HG03432 (cell line): ENCODE results near the gene ERBB4.
"Not testable (repeated sequence)": the region's sequence is repeated elsewhere in the genome, so short reads cannot be mapped to it uniquely, and the experiment has no call there.

ENCODE experiments used
- ATAC-seq: cut with Tn5 transposase; IDR thresholded peaks from one replicate; pipeline ENCODE4 v1.9.1; 2021; ENCODE audit warnings: mild to moderate bottlenecking, moderate library complexity; ENCODE audit not compliant: unreplicated experiment

ERBB4 gene

DNA sequence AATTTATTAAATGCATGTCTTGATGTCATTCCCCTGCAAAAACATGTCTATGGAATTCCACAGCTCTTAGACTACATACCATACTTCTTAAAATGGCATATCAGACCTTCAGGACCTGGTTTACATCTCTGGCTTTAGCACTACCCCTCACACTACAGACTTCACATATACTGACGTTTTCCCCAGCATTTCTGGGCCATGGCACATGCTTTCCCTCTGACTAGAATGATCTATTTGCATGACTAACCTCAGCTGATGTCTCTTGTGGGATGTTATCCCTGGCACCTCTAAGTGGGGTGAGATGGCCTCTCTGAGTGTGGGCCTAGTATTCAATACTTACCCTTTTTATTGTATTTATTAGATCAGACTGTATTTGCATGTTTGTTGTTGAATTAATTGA, 381.6 kb downstream of the ERBB4 start:
- ATAC-seq: no peak

DNA sequence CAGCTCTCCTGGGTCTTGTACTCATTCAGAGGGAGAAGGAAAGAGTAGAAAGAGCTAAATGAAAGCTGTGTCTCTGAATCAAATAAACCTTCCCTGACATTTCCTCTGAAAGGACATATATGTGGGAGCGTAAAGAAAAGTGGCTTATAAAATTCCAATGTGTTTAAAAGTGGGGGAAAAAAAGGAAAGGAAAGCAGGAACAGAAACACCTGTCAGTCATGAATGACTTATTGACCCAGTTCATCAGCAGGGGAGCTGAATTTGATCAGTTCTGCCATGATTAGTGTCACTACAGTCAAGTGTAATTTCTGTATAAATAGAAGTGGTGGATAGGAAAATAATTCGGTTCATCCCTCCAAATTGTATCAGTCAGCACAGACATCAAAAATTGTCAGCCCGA, 382.5 kb downstream of the ERBB4 start:
- ATAC-seq: no peak

DNA sequence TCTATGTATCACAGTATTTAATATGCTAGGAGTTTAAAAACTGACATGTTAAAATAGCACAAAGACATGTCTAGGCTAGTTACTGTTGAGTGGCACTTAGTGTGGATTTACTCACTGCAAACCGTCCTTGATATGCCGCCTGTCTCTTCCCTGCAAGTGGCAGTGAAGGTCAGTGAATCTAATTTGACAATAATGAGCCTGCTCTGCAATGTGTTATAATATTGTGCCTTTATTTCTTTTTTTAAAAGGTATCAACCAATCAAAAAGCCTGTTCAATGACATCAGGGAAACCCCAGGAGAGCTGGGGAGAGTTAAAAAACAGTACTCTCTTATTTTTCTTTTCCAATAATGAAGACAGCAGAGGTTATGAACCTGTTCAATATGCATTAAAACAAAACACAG, 384.1 kb downstream of the ERBB4 start:
- no peak for ATAC-seq

DNA sequence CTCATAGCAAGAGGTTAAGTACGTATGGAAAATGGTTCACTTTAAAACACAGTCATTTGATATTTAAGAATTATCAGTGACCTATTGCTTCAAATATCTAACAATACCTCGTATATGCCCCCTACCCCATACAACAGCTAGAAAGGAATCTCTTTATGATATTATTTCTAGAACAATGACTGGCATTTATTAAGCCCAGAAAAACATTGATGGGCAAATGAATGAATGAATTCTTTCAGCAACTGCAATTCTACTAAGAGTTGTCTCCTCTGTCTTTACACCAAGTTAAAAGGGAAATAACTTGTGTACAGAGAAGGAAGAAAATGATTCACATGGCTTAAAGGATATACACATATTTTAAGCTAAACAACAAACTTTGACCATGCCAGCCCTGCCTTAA, 384.7 kb downstream of the ERBB4 start:
- no peak for ATAC-seq

DNA sequence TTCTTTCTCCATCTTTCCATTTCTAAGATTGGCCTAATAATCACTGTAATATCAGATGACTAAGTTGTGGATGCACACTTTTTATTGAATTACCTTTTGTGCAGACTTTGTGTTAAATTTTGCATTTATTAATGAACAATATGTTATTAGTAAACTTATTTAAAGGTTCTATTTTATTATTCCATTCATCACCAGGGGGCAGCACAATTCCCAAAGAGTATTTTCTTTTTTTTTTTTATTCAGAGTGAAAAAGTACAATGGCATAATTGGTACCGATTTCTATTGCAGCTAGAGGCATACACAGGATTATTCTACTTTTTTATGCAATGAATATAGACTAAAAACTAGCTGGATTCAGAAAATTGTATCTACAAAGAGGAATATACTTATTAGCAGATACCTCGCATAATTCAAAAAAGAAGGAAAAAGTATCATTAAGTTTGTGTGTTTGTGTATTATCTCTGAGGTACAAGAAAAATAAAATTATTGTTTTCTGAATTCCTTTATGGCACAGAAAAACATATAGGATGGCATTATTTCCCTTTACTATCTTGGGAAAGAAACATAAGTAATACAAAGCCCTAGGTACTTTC, 390.6 kb downstream of the ERBB4 start:
- no peak for ATAC-seq

DNA sequence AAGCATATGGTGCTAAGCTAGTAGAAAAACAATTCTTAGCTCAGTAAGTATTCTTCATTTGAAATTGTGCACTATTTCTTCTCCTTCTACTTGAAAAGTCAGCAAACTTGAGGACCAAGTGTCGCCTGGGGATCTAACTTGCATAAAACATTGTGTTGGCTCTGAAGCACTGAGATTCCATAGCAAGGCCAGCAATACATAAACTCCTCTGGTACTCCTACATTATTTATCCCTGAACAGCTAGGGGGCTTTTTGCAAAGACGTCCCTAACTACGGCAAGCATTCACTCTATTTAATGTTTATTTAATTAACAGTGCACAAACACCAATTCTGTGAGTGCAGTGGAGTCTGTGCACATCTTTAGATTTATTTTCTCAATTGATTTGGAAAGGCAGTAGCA, 392.2 kb downstream of the ERBB4 start:
- no peak for ATAC-seq

DNA sequence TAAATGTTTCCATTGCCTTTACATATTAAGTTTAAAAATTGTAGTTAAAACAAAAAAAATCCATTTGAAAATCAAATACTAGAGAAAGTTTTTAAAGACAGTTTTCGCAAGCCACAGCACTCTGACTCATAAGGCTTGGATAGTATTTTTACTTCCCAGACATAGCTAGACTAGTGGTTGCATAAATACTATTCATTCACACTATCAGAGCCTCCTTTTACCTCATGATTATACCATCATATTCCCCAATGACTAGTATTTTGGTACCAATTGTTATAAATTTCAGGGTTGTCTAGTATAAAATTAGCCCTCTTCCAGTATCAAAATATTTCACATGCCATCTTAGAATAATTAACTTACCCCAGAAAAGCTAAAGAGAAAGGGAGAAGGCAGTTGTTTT, 393.5 kb downstream of the ERBB4 start:
- ATAC-seq: no peak

DNA sequence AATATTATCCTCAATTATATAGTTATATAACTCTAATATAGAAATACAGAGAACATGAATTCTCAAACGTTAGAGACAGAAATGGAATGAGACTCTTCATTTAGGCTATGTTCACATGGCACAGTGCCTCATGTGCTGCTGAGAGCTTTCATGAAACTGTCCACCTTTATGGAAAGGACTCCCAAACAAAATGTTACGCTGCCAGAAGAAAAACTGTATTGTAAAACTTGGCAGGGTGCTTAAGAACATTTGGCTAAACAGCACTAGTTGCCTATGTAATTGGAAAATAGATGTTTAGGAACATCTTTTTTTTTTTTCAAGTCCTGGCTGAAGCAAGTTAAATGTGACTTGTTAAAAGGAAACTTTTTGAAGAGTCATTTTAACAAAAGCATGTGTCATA, 396.0 kb downstream of the ERBB4 start:
- no peak for ATAC-seq

DNA sequence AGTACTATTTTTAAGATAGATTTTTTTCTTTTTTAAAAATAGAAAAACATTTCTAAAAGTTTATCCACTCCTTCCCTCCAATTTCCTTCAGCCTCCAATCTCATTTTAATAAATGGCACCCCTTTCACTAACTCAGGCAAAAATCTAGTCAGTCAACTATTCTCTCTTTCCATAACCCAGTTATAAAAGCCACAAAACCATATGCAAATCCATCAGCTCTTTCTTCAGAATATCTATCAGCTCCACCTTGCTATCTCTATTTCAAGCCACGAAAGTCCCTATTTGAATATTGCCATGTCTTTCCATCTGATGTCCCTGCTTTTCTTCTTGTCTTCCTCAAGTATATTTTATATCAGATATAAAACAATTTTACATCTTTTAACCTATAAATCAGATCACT, 397.1 kb downstream of the ERBB4 start:
- ATAC-seq: peak; percentile 60

DNA sequence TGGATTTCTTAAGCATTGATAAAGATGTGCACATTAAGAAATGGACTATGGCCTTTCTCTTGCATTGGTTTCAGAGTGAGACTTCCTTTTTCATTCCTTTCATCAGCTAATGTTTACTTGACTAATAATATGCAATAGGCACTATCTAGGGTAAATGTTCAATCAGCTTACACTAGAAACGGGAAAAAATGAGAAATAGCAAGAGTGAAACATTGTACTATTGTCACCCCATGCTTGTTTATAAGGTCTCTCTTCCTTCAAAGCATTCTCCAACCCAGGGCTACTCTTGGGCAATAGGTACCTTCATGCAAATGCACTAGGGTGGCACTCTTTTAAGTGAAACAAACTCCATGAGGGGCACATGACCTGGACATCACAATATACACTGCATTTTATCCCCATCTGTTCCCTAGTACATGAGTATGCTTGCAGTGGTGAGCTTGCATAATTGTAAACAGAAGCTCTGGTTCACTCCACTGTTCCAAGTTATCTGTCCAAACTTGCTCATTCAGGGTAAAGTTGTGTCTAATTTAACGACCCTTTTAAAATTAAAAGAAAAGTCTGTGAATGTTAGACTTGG, 402.3 kb downstream of the ERBB4 start:
- peak; percentile 50 for ATAC-seq

DNA sequence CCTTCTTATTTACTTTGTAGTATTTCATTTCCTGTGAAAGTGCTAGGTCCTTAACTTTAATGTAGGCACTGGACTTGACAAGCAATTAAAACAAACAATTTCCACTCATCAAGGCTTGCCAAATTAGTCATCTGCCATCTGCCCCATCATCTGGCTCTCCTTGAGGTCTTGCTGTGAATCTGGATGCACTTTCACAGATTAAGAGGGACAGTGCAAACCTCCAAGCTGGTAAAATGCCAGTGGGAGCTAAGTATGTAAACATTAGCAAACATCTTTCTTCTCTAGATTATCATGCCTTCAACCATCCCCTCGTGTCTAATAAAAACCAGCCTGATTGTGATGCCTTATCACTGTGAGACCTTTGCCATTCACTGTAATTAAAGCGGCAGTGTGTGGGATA, 402.9 kb downstream of the ERBB4 start:
- ATAC-seq: peak; percentile 8

DNA sequence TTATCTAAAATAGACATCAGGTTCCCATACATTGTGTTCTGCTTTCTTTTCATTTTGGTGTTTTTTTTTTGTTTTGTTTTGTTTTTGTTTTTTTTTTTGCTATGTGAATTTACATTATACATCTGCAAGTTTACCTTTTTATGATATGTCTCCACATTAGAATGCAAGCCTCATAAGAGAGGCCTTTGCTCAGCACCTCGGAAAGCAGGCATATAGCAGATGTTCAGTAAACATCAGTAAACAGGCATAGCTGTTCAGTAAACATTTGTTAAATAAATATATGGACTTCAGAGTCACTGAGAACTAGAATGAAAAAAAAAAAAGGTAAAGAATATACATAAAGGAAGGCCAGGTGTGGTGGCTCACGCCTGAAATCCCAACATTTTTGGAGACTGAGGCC, 405.3 kb downstream of the ERBB4 start:
- no peak for ATAC-seq

DNA sequence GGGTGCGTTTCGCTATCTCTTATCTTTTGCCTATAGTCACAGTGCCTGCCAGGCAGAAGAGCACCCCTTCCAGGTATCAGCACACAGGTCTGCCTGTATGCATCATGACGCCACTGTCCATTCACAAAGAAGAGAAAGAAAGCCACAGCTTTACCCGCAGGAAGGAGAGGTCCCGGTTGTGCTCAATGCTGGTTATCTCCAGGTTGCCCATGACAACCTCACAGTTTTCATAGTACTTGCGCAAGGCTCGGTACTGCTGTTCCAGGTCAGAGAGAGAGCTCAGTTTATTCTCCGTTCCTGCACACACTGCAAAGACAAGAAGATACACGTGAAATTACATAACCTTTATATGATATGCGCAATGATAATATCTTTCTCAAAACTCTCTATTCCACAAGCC, 414.0 kb downstream of the ERBB4 start:
- no peak for ATAC-seq

DNA sequence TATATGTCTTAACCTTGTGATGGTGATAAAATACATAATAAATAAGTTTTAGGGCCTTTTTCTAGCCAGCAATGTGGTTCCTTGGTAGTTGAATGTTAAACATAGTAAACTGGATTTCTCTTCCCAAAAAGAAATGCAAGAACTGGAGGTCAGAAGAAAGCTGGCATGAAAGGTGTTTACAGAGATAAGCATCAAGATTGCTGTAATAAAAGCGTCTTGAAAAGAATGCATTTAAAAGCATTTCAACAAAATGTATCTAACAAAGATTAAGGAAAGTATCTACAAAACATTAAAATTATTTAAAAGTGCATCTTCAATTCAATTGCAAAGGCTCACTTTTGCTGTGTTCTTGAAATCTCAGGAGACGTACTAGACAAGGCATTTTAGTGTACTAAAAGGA, 419.0 kb downstream of the ERBB4 start:
- ATAC-seq: no peak

DNA sequence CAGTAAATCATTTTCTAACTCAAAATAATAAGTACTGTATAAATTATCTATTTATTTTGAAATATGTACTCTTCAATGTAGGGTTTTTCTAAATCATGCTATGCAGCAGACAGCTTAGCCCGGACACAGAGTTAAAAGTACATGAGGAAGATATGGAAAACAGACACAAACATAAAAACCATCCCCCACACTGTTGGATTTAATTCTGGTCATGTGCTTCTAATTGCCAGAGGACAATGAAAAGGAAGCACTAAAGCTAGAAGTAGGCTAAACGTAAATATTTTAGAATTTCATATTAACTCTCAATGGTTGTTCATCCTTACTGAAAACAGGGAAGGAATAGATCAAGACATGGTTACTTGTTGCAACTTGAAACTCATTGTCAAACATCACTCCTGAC, 420.7 kb downstream of the ERBB4 start:
- ATAC-seq: no peak

DNA sequence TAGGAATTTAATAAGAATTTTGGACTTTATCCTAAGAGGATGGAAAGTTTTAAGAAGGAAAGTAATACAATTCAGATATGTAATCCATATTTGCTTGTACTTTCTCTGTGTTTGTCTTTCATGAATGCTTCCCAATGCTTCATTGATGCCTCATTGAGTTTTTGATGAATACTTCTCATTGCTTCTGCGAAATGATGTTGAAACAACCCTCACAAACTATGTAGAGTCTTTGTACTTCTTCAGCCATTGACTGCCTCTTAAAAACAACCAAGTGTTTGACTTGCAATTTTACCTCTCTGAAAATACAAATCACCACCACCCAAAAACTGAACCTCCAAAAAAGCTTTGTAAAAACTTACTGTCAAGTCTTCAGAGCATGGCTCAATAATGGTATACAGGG, 424.1 kb downstream of the ERBB4 start:
- ATAC-seq: no peak

DNA sequence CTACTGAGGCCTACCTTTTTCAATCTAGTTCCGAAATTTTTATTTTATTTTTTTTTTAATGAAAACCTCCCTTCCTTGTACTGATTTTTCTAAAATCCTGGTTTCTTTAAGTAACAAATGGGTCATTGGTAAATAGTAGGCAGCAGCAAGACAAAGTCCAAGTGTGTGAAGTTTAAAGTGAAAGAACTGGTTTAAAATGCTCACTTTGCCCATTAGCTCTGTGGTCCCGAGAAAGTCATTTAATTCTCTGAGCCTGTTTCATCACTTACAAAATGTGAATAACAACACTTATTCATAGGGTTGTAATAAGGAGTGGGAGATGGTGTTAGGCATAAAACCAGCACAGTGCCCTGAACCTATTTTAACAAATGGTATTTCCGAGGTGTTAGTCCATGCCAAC, 426.2 kb downstream of the ERBB4 start:
- no peak for ATAC-seq

DNA sequence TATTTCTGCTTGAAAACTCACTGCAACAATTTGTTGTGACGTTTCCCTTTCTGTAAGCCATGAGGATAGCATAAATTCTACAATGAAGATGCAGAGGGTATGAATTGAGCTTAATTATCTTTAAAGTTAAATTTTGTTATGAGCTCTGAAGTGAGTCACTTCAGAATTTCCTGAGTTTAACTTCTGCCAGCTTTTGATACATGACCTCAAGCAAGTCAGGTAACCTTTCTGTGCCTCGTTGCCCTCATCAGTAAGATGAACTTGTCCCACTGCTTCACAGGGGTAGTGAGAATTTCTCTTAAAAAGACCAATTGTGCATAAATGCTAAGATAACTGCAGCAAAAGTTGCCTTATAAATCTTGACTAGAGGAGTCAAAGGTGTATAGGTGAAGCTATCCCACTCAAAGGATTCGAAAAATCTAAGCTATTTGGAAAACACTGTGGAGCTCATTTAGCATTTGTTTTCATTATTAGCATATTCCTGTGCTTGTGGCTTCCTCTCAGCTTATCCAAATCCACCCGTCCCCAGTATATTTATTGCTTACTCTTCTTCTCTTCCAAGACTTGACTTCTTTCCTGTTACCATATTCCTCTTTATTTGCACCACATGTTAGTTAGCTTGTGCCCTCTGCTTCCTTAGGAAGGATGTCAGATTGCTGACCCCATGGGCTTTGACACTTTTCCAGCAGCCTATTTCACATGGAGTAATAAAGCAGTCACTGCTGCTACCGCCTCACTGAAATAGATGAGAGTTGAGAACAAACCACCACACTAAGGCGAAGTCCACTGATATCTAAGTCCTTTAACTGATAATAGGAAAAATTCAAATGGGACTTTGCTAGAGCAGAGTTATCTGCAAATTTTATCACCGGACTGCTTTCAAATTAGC, 428.6 kb downstream of the ERBB4 start:
- no peak for ATAC-seq

DNA sequence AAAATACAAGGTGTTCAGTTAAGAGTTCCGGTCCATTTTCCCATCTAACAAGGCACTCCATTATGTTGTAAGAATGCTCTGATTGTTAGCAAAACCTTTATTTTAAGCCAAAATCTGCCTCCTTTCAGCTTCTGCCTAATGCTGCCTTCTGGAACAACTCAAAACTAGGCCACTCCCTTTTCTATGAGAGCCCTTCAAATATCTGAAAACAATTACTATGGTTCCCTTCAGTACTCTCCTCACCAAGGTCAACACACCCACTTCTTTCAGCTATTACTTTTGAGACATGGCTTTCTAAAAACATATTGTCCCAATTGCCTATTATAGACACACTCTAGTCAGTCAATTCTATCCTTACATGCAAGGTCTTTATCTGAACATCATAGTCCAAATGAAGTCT, 429.4 kb downstream of the ERBB4 start:
- no peak for ATAC-seq

DNA sequence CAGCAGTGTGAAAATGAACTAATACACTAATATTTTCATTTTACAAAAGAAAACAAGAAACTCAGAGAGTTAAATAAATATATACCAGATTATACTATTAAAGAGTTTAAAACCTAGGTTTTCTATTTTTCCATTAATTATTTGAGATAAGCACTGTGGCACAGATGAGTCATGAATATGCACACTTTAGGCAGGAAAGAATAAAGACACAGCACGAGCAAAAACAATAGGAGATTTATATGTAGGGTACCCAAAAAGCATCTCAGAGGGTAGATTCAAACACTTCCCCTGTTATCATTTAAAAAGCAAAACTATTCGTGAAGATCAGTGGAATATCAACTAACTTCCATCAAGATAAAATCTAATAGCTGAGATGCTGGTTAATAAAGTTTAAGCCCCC, 430.6 kb downstream of the ERBB4 start:
- ATAC-seq: no peak

DNA sequence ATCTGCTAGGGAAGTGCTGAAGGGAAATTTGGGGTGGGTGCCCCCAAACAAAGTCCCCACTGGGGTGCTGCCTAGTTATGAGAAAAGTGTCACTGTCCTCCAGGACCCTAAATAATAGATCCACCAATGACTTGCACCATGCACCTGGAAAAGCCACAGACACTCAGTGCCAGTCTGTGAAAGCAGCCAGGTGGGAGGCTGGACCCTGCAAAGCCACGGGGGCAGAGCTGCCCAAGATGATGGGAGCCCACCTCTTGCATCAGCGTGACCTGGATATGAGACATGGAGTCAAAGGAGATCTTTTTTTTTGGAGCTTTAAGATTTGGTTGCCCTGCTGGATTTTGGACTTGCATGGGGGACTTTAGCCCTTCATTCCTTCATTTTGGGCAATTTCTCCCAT, 431.6 kb downstream of the ERBB4 start:
- ATAC-seq: no peak

DNA sequence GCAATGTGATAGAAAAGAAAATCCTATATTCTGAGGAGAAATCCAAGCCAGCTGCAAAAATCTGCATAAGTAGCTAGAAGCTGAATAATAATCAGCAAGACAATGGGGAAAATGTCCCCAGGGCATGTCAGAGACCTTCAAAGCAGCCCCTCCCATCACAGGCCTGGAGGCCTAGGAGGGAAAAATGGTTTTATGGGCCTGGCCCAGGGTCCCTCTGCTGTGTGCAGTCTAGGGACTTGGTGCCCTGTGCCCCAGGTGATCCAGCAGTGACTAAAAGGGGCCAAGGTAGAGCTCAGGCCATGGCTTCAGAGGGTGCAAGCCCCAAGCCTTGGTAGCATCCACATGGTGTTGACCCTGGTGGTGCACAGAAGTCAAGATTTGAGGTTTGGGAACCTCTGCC, 432.1 kb downstream of the ERBB4 start:
- ATAC-seq: not testable (repeated sequence)
